Measurements from ENCODE around the gene METAP2.

METAP2 gene

GRCh38 chr12:95516757-95517156 lies 42.8 kb downstream of the METAP2 start:
- DNase-seq: no peak

- no peak for DNase-seq
Measured at GRCh38 chr12:95517246-95517645, 43.3 kb downstream of the METAP2 start.

GRCh38 chr12:95518944-95519343 lies 45.0 kb downstream of the METAP2 start:
- DNase-seq: no peak

- no peak for DNase-seq
Measured at GRCh38 chr12:95520816-95521215, 46.9 kb downstream of the METAP2 start.

- no peak for DNase-seq
Measured at GRCh38 chr12:95522692-95523091, 48.7 kb downstream of the METAP2 start.

GRCh38 chr12:95528431-95528830 lies 54.5 kb downstream of the METAP2 start:
- DNase-seq: no peak

- DNase-seq: no peak
Measured at GRCh38 chr12:95529693-95530225, 55.8 kb downstream of the METAP2 start.

- DNase-seq: no peak
Measured at GRCh38 chr12:95532851-95533250, 58.9 kb downstream of the METAP2 start.

- DNase-seq: no peak
Measured at GRCh38 chr12:95533985-95534384, 60.0 kb downstream of the METAP2 start.

- DNase-seq: no peak
Measured at GRCh38 chr12:95538006-95538405, 64.1 kb downstream of the METAP2 start.

- no peak for DNase-seq
Measured at GRCh38 chr12:95538656-95539055, 64.7 kb downstream of the METAP2 start.

GRCh38 chr12:95541436-95541835 lies 67.5 kb downstream of the METAP2 start:
- DNase-seq: no peak

GRCh38 chr12:95543305-95543704 lies 69.4 kb downstream of the METAP2 start:
- no peak for DNase-seq

GRCh38 chr12:95544756-95545155 lies 70.8 kb downstream of the METAP2 start:
- DNase-seq: no peak

- DNase-seq: no peak
Measured at GRCh38 chr12:95545303-95545702, 71.4 kb downstream of the METAP2 start.

GRCh38 chr12:95545731-95546490 lies 72.0 kb downstream of the METAP2 start:
- DNase-seq: no peak

- no peak for DNase-seq
Measured at GRCh38 chr12:95546491-95546813, 72.5 kb downstream of the METAP2 start.

GRCh38 chr12:95547522-95548055 lies 73.6 kb downstream of the METAP2 start:
- DNase-seq: no peak

GRCh38 chr12:95548056-95548538 lies 74.1 kb downstream of the METAP2 start:
- DNase-seq: peak; percentile 50

- DNase-seq: peak; percentile 43
Measured at GRCh38 chr12:95548539-95549391, 74.8 kb downstream of the METAP2 start.

- DNase-seq: no peak
Measured at GRCh38 chr12:95549392-95550084, 75.6 kb downstream of the METAP2 start.

GRCh38 chr12:95551305-95551704 lies 77.4 kb downstream of the METAP2 start, which contains the start of gene USP44:
Gene USP44, minus strand, starts transcription at chr12:95551476. Its CDS starts 17,220 bp downstream, at chr12:95534256.
- no peak for DNase-seq

Measured in left hindlimb (tissue), 1 donor.